Endothelial cell of hepatic sinusoid (primary cell): Measurements from ENCODE around the gene RUBCN.
"Not testable (repeated sequence)": the region's sequence is repeated elsewhere in the genome, so short reads cannot be mapped to it uniquely, and the experiment has no call there.

Experiments
- in situ Hi-C: cut with HindIII; loops from 2 replicates; pipeline ENCODE4 v1.10.0; 2017; ENCODE audit warnings: low sequenced_read_pairs

The RUBCN gene

DNA sequence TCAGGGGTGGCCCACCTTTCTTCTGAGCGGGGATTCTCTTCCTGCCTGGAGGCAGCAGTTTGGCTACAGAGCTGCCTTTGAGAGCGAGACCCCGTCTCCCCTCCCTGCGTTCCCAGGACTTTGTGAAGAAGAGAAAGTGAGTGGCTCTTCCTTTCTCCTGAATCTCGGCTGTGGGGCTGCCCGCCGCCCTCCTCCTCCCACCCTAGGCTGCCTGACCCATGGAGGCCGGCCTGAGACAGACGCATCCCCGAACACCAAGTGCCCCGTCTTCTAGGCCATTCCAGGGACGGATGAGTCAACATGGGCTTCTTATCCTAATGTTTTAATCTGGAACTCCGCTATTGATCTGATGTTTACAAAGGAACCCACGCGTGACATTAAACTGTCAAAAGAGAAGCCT lies 74.8 kb downstream of the RUBCN start:
- in situ Hi-C loops, result not testable (repeated sequence)

DNA sequence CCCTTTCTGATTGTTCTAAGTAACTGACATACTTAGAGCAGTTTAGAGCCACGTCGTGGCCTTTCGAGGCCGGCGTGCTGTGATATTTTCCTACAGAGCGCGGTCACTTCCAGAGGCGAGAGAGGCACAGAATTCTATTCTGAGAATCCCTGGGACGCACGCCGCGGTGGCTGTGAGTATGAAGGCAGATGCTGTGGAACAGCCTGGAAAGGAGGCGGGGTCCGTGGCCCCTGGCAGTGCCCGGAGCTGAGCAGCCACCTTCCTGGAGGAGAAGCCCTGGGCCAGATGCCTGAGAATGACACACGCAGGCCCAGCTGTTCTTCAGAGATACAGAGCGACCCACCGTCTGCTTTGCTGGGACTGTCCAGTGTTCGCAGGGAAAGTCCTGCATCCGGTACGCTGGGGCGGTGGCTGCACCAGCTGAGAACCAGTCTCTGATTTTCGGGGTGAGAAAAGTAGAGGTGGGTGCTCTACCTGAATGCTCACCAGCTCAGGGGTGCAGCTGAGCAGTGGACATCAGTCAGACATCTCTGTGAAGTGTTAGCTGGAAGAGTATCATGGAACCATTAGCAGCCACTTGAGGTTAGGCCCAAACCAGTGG lies 75.4 kb downstream of the RUBCN start:
- in situ Hi-C loops, result not testable (repeated sequence)

DNA sequence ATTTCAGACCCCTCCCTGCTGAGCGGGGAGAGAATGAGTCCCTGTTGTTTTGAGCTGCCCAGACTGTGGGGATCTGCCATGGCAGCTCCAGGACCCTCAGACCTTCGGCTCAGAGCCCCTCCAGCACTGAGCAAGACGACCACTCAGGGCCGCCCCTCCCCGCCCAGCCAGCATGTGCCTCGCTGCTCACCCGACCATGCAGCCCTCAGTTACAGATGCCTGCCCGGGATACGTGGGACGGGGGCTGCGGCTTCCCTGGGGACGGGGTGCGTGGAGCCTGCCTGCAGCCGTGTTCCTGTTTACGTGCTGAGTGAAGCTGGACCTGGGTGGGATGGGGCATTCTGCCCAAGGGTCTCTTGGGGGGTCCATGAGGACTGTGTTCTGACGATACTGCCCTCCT lies 77.0 kb downstream of the RUBCN start:
- in situ Hi-C loops, result not testable (repeated sequence)

DNA sequence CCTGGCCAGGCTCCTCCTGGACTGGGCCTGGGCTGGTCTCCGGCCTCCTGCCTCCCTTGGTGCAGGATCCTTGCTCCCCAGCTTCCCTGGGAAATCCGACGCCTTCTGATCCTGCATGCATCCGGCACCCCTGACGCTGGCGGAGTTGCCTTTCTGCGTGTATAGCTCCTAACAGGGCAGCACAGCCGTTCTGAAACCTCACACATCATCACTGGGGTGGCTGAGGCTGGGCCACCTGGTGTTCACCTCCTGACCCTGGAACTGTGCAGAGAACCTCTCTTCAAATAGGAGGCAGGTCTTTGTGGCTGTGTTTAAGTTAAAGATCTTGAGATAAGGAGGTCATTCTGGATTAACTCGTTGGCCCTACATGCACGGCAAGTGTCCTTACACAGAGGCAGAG lies 77.6 kb downstream of the RUBCN start:
- in situ Hi-C loops, result not testable (repeated sequence)

DNA sequence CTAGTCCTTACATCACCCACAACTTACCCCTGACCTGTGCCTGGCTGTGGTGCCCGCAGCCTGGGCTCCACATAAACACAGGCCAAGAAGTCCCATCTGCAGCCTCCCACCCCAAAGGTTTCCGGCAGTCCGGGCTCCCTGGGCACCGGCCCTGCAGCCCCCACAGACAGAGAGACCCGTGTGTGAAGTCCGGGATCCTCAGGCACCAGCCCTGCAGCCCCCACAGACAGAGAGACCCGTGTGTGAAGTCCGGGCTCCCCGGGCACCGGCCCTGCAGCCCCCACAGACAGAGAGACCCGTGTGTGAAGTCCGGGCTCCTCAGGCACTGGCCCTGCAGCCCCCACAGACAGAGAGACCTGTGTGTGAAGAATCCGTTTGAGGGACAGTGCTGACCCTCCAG lies 78.0 kb downstream of the RUBCN start:
- in situ Hi-C loops, result not testable (repeated sequence)

DNA sequence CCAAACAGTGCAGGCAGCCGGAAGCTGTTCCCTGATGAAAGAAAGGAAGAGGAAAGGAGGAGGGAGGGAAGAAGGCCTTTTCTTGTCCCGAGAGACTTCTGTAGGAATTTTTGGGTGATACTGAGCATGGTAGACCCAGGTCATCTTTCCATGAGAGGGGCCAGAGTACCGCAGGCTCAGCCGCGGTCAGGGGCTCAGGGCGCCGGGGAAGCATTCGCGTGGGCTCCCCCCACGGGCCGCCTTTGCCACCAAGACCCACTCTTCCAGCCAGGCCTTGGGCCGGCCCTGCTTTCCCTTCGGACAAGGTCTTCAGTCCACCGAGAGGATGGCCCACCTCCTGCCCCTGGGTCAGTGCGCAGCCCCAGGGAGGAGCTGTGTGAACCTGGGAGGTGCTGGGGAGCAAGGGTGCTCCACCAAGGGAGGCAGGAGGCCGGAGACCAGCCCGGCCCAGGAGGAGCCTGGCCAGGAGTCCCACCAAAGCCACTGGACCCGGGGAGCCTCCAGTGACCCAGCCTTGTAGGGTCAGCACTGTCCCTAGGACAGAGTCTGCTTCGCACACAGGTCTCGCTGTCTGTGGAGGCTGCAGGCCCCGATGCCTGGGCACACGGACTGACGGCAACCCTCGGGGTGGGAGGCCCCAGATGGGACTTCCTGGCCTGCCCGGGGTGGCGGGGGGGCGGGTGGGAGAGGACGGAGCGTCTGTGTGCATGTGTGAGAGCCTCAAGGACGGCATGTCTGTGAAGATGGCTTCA lies 79.0 kb downstream of the RUBCN start:
- in situ Hi-C loops, result not testable (repeated sequence)

DNA sequence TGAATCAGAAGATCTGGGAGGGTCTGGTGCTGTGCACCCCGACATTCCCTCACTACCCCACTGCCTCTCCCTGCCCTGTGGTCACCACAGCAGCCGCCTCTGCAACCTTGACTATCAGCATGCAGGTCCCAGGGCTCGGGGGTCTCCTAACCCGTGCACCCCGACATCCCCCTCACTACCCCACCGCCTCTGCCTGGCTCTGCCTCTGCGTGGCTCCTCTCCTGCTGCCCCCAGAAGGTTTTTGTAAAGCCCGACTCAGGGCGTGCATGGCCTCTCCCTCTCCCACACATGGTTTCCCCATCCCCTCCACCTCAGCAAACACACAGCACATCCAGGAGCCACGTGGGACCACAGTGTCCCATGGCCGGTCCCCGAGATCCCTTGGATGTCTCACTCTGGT lies 79.7 kb downstream of the RUBCN start:
- in situ Hi-C loops, result not testable (repeated sequence)

DNA sequence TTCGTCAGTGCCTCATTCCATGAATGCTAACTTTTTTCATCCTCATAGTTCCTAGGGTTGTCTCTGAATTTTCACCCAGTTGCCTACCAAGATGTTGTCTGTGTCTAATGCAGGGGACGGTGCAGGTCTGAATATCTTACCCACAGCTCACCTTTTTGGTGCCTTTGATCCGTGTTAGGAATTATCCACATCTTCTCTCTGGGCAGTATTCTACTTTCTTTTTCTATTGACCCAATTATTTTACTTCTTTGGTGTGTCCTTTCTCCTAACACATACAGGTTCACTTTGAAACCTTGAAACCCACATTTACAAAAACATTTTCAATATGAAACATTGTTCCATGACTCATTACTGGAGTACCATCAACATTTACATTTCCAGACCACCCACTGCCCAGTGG lies 80.6 kb downstream of the RUBCN start:
- in situ Hi-C loops, result not testable (repeated sequence)

DNA sequence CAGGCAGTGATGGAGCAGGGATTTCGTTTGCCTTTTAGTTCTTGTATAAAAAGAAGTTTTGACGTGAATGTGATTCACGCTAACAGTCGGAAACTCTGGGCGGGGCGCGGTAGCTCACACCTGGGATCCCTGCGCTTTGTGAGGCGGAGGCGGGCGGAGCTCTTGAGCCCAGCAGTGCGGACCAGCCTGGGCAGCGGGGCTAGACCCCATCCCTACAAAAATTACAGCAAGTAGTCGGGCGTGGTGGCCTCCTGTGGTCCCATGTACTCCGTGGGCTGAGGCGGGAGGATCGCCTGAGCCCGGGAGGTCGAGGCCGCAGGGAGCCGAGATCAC lies 81.7 kb downstream of the RUBCN start:
- in situ Hi-C loops, result not testable (repeated sequence)

DNA sequence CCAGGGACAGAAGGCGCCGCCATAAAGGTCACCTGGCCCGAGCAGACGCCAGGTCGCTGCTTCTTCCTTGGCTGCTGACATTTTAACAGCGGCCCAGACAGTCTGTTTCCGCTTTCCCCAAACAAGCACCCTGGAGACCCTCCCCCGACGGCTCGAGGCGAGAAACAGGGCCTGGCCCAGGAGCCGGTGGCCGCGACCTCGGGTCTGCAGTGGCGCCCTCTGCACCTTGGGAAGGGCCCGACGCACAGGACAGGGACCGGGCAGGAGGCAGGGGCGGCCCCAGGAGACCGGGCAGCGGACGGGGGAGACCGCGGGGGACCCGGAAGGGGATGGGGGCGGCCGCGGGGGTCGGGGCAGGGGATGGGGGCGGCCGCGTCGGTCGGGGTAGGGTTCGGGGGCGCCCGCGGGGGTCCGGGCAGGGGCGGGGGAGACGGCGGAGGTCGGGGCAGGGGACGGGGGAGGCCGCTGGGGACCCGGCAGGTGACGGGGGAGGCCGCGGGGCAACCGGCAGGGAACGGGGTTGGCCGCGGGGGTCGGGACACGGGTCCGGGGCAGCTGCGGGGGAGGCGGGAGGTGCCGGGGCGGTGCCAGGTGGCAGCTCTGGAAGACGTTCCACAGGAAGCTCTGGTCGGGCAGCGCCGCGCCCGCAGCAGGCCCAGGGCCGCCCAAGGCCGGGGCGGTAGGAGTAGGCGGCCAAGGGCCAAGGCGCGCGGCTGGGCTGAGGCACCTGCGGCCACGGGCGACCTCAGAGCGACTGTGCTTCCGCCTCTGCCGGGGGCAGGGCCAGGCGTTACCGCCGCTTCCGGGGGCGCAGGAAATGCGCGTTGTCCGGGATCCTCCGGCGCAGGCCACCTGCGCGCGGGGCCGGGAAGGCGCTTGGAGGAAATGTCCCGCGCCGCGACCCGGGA lies 82.4 kb downstream of the RUBCN start:
- in situ Hi-C loops, result not testable (repeated sequence)

DNA sequence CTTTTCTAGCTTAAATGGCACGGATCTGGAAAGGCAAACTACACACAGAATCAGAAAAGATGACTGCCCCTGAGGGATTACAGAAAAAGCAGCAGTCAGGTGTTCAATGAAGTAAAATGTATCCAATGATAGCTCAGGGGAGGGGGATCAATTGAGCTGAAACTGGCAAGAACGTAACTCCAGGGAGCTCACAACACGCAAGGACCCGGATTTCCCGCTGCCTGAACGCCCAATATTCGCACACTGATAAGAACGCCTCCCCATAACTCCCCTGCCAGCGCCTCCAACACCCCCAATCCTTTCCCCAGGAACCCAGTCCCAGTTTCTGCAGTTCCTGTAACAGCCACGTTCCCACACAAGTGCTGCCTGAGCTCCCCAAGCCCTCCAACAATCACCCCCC lies 83.8 kb downstream of the RUBCN start:
- in situ Hi-C loops, result not testable (repeated sequence)

DNA sequence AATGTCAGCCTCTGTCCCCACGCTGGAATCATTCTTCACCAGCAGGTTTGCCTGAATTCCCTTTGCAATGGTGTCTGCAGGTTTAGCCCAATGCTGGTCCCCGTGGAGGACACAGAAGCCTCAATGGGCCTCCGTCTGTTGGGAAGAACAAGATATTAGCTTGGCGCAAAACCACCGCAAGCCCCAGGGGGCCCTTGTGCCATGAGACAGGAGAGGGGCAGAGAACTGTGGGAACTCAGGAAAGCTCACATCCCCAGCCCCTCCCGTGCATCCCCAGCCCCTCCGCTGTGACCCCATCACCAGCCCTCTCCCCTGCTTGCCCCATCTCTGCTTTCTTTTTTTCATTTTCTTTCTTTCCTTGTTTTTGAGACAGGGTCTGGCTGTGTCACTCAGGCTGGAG lies 89.1 kb downstream of the RUBCN start:
- in situ Hi-C loops, result not testable (repeated sequence)

DNA sequence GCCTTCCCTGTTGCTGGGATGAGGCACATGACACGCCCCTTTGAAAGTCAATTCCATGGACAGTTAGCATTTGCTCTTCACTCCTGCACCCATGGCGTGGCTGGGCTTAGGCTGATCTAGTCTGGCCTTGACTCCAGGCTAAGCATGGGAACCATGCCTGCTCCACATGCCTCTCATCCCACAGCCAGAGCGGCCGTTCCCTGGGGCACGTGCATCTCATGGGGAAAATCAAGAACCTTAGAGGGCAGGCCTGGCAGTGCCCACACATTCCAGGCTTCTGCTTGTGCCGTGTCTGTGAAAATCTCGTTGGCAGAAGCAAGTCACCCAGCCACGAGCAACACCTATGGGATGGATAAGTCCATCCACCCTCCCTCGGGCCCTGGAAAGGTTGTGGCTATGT lies 89.5 kb downstream of the RUBCN start:
- in situ Hi-C loops, result not testable (repeated sequence)

DNA sequence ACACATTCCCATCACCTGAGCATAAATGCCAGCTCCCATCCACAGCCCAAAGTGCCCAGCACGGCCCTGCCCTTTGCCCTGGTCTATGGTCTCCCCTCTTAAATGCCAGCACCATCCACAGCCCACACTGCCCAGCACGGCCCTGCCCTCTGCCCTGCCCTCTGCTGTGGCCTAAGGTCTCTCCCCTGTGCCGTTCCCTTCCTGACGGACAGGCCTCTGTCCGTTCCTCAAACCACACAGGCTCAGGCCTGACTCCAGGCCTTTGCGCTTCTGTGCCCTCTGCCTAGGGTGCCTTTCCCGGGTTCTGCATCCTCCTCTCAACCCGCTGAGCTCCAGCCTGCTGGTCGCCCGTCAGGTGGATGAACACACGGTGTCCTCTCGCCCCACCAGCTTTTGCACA lies 90.4 kb downstream of the RUBCN start:
- in situ Hi-C loops, result not testable (repeated sequence)

DNA sequence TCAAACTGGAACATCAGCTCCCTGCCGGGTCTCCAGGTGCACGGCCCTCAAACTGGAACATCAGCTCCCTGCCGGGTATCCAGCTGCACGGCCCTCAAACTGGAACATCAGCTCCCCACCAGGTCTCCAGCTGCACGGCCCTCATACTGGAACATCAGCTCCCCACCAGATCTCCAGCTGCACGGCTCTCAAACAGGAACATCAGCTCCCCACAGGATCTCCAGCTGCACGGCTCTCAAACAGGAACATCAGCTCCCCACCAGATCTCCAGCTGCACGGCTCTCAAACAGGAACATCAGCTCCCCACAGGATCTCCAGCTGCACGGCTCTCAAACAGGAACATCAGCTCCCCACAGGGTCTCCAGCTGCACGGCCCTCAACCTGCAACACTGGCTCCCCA lies 99.1 kb downstream of the RUBCN start:
- in situ Hi-C loops, result not testable (repeated sequence)

DNA sequence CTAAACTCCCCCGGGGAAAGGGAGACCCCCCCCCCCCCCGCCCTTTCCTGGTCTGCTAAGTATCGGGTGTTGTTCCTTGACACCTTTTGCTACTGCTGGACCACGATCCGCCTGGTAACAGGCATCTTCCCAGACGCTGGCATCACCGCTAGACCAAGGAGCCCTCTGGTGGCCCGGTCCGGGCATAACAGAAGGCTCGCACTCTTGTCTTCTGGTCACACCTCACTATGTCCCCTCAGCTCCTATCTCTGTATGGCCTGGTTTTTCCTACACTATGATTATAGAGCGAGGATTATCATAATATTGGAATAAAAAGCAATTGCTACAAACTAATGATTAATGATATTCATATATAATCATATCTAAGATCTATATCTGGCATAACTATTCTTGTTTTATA lies 104.7 kb downstream of the RUBCN start:
- in situ Hi-C loops, result not testable (repeated sequence)

DNA sequence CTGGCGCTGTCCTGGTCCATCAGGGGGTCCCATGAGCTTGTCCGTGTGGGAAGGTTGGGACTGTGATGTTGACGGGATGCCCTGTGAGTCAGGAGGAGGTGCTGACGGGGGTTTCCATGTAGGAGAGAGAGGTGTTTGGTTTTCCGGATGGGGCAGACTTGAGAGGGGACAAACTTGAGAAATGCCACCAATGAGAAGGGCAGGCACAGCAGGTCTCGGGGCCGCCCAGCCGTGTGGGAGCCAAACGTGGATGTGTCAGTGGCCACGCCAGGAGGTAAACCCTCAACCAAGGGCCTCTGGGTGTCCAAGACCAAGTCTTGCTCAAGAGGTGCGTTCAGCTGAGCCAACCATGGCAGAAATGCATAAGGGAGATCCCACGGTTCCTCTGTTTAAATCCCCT lies 105.9 kb downstream of the RUBCN start:
- in situ Hi-C loops, result not testable (repeated sequence)

DNA sequence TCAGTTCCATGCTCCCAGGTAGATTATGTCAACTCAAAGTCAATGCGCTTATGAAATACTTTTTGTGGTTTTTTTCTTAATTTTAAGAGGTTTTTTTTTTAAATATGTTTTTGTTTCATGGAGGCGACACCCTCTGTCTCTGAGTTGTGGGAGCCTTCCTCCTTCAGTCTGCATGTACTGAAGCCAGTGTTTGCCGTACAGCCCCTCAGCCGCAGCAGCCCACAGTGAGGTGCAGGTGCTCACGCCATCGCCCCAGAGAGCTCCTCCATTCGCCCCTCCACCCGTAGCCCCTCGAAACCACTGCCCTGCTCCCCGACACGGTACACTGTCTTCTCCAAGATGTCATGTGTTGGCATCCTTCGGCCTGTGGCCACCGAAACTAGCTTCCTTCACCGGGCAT lies 107.4 kb downstream of the RUBCN start:
- in situ Hi-C loops, result not testable (repeated sequence)

DNA sequence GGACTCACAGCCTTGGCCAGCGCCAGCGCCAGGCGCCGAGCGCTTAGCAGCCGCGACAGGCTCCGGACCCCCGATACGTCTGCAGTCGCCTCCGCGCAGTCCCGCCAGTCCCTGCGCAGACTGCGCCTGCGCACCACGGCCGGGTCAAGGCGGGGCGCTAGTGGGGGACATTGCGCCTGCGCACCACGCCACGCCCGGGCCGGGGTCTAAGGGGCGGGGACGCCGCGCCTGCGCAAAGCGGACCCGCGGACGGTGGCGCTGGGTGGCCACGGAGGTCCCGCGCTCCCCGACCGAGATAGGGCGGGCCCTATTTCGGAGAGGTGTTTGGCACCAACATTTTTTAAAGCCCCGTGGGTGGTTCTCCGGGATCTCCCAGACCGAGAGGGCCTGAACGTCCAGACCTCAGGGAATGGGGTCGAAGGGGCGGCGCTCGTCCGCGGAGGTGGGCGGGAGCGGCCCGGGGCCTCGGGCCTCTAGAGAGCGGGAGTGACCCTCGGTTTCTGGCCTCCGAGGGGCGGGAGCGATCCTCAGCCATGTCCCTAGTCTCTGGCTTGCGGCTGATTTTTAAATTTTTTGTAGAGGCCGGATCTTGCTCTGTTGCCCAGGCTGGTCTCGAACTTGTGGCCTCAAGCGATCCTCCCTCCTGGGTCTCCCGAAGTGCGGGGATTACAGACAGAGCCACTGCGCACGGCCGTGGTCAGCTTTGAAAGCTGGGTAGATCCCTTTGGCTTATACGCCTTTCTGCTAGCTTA lies 108.8 kb downstream of the RUBCN start:
- in situ Hi-C loops, result not testable (repeated sequence)

DNA sequence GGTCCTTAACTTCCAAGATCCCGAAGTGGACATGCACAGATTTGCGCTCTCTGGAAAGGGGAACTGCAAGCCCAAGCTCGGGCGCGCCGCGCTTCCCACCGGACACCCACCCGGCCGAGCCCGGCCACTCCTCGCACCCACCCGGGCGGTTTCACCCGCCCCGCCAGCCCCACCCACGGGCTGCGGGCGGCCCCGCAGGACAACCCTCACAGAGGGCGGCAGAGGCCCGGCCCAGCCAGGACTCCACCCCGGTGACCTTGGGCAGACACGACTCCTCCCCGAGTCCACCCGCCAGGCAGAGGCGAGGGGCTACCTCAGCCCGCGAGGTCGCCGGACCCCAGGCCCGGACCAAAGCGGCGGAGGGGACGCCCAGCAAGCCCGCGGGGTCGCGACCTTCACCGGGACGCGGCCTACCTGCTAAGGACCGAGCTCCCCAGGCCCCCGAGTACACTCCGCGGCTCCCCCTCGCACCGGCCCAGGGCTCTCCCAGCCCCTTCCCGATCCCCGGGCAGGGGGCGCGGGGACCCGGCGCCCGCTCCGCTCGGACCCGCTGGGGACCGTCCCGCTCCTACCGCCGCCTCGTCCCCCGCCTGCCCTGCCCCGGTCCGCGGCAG lies 109.4 kb downstream of the RUBCN start:
- in situ Hi-C loops, result not testable (repeated sequence)
